Smooth muscle cell (in vitro differentiated cells): ENCODE measurements around the gene STYK1. TPM values are rescaled to one million over a fixed set of nuclear protein-coding genes. Genes with fewer than 3 reads are reported as not detected.
A peak's percentile ranks its signal among the peaks of the same experiment; 100 is the strongest.
"Not testable (repeated sequence)": the region's sequence is repeated elsewhere in the genome, so short reads cannot be mapped to it uniquely, and the experiment has no call there.

Source experiments
- DNase-seq: peaks from one replicate; lab custom pipeline; 2025; ENCODE audit not compliant: unreplicated experiment; lab: John Stamatoyannopoulos, UW
- H2AFZ ChIP-seq: fragments of 200-600 bp; sonication (generic); 2 replicates; pipeline ENCODE4 v1.6.0; 2016; ENCODE audit warnings: antibody characterized with exemption, low read depth, mild to moderate bottlenecking
- H3F3A ChIP-seq: fragments of 200-600 bp; sonication (generic); 2 replicates; pipeline ENCODE4 v1.6.0; 2017; ENCODE audit warnings: antibody characterized with exemption, low read depth
- H3K27ac ChIP-seq: fragments of 200-600 bp; sonication (generic); 2 replicates; pipeline ENCODE4 v1.5.1; 2016; ENCODE audit warnings: low read depth, mild to moderate bottlenecking
- H3K27me3 ChIP-seq: fragments of 200-600 bp; sonication (generic); 2 replicates; pipeline ENCODE4 v1.6.1; 2016; ENCODE audit warnings: low read depth, mild to moderate bottlenecking
- H3K36me3 ChIP-seq: fragments of 200-600 bp; sonication (generic); 2 replicates; pipeline ENCODE4 v1.5.1; 2016; ENCODE audit warnings: low read depth
- H3K4me1 ChIP-seq: fragments of 200-600 bp; sonication (generic); 2 replicates; pipeline ENCODE4 v1.5.1; 2016; ENCODE audit warnings: low read depth
- H3K4me2 ChIP-seq: fragments of 200-600 bp; sonication (generic); 2 replicates; pipeline ENCODE4 v1.6.0; 2016; ENCODE audit warnings: mild to moderate bottlenecking
- H3K4me3 ChIP-seq: fragments of 200-600 bp; sonication (generic); 2 replicates; pipeline ENCODE4 v1.5.1; 2016; ENCODE audit warnings: mild to moderate bottlenecking
- H3K79me2 ChIP-seq: fragments of 200-600 bp; sonication (generic); 2 replicates; pipeline ENCODE4 v1.6.0; 2016; ENCODE audit warnings: low read depth, mild to moderate bottlenecking
- H3K9ac ChIP-seq: fragments of 200-600 bp; sonication (generic); 2 replicates; pipeline ENCODE4 v1.6.0; 2016; ENCODE audit warnings: low read depth
- H3K9me3 ChIP-seq: fragments of 200-600 bp; sonication (generic); replicated peaks from 2 replicates; pipeline ENCODE4 v1.5.1; 2016; ENCODE audit warnings: low read depth
- H4K20me1 ChIP-seq: fragments of 200-600 bp; sonication (generic); 2 replicates; pipeline ENCODE4 v1.6.0; 2016; ENCODE audit warnings: low read depth
- WGBS: methylation state at CpG from one replicate; pipeline ENCODE4 v1.1.7; 2016; ENCODE audit warnings: low lambda C conversion rate; 5-methylcytosine and 5-hydroxymethylcytosine counted together
- polyA plus RNA-seq: library from polyadenylated mRNA; unstranded; fragments of >200 nt; fragmentation: Nextera tagmentation; extraction: Ambion mirVana; gene quantifications from 2 replicates; pipeline ENCODE4 v1.2.1, GENCODE V29; 2016
- total RNA-seq: library from RNA; depleted of rRNA; stranded (reverse); fragments of >200 nt; gene quantifications from 2 replicates; pipeline ENCODE4 v1.2.3, GENCODE V29; 2014
- TF ChIP-seq, protein P1 (sequence below): fragments of 200-600 bp; sonication (generic); IDR thresholded peaks from 2 replicates; pipeline ENCODE4 v1.5.1; 2017; ENCODE audit warnings: borderline replicate concordance, mild to moderate bottlenecking, antibody characterized with exemption; ENCODE audit not compliant: insufficient read depth, poor library complexity, severe bottlenecking

The STYK1 gene
- total and polyA plus RNA-seq, 2 experiments from 2014 or later: 0.24 to 1.2 TPM

DNA sequence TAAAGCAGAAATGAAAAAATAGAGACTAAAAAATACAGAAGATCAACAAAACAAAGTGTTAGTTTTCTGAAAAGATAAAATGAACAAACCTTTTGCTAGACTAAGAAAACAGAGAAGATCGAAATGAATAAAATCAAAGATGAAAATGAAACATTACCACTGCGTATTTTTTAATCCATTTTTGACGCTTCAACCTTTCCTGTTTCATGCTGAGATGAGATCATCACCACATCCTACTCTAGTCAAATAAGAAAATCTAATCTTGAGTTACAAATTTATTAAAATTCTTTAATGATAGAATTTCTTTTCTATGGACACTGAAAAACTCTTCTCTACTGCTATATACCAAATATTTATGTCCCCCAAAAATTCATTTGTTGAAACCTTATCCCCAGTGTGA, 91.1 kb downstream of the STYK1 start:
- no peaks in the 10 kb centered on the region for H3K4me1 ChIP-seq
- H3F3A ChIP-seq: no peaks in the 10 kb centered on the region
- no peak overlapping the region for H3K4me2 ChIP-seq
- 100% methylated on average over 3 of the region's 3 CpGs for WGBS
- no peak overlapping the region for H3K27ac ChIP-seq
- TF ChIP-seq, protein P1, sequence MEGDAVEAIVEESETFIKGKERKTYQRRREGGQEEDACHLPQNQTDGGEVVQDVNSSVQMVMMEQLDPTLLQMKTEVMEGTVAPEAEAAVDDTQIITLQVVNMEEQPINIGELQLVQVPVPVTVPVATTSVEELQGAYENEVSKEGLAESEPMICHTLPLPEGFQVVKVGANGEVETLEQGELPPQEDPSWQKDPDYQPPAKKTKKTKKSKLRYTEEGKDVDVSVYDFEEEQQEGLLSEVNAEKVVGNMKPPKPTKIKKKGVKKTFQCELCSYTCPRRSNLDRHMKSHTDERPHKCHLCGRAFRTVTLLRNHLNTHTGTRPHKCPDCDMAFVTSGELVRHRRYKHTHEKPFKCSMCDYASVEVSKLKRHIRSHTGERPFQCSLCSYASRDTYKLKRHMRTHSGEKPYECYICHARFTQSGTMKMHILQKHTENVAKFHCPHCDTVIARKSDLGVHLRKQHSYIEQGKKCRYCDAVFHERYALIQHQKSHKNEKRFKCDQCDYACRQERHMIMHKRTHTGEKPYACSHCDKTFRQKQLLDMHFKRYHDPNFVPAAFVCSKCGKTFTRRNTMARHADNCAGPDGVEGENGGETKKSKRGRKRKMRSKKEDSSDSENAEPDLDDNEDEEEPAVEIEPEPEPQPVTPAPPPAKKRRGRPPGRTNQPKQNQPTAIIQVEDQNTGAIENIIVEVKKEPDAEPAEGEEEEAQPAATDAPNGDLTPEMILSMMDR: no peak
- no peaks in the 10 kb centered on the region for H3K79me2 ChIP-seq
- H3K36me3 ChIP-seq: no peaks in the 10 kb centered on the region
- H2AFZ ChIP-seq: no peak overlapping the region
- no peaks in the 10 kb centered on the region for H3K9me3 ChIP-seq
- DNase-seq: no peak
- no peaks in the 10 kb centered on the region for H4K20me1 ChIP-seq
- no peaks in the 10 kb centered on the region for H3K27me3 ChIP-seq
- H3K4me3 ChIP-seq: no peak overlapping the region
- no peak overlapping the region for H3K9ac ChIP-seq

DNA sequence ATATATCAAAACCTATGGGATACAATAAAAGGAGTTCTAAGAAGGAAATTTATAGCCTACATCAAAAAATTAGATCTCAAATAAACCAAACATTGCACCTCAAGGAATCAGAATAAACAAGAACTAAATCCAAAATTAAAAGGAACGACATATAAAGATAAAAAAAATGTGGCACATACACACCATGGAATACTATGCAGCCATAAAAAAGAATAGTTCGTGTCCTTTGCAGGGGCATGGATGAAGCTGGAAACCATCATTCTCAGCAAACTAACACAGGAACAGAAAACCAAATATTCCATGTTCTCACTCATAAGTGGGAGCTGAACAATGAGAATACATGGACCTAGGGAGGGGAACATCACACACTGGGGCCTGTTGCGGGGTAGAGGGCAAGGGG, 91.7 kb downstream of the STYK1 start:
- H3K27ac ChIP-seq, H3K27me3 ChIP-seq, H3K4me2 ChIP-seq, H3K9ac ChIP-seq, H3K4me3 ChIP-seq, H2AFZ ChIP-seq, H3K79me2 ChIP-seq, DNase-seq, H3K4me1 ChIP-seq, H3F3A ChIP-seq, H3K36me3 ChIP-seq, H3K9me3 ChIP-seq, H4K20me1 ChIP-seq: not testable (repeated sequence)
- 81% methylated on average over 3 of the region's 3 CpGs for WGBS

GRCh38 chr12:10574307-10574706, 99.5 kb downstream of the STYK1 start:
- H3K4me1 ChIP-seq: no peaks in the 10 kb centered on the region
- H4K20me1 ChIP-seq: no peaks in the 10 kb centered on the region
- no peaks in the 10 kb centered on the region for H3K36me3 ChIP-seq
- no peak overlapping the region for H3K9ac ChIP-seq
- no peak overlapping the region for H3K4me2 ChIP-seq
- no peaks in the 10 kb centered on the region for H3F3A ChIP-seq
- H3K4me3 ChIP-seq: no peak overlapping the region
- no peak overlapping the region for H3K27ac ChIP-seq
- WGBS: 98% methylated on average over 2 of the region's 2 CpGs
- no peak overlapping the region for H2AFZ ChIP-seq
- H3K9me3 ChIP-seq: no peaks in the 10 kb centered on the region
- TF ChIP-seq, protein P1: no peak
- H3K79me2 ChIP-seq: no peaks in the 10 kb centered on the region
- no peaks in the 10 kb centered on the region for H3K27me3 ChIP-seq
- no peak for DNase-seq

DNA sequence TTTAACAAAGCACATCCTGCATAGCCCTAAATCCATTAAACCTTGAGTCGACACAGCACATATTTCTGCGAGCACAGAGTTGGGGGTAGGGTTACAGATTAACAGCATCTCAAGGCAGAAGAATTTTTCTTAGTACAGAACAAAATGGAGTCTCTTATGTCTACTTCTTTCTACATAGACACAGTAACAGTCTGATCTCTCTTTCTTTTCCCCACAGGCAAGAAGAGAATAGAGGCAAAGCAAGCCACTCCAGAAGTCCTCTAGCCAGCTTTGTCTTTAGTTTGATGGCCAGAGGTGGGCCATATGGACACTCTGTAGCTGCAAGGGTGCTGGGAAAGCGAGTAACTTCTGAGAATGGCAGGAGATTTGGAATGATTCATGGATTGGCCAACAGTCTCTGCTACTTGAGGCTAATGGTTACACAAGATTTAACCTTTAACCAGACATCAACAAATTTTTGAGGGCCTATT, 101.8 kb downstream of the STYK1 start:
- H3K27me3 ChIP-seq, H3K79me2 ChIP-seq, H2AFZ ChIP-seq, H3K4me3 ChIP-seq, H3K4me1 ChIP-seq, H3K9ac ChIP-seq, DNase-seq, H3K9me3 ChIP-seq, H3K36me3 ChIP-seq, H4K20me1 ChIP-seq, H3F3A ChIP-seq: not testable (repeated sequence)
- H3K27ac ChIP-seq: peak overlapping the region; percentile 31
- H3K4me2 ChIP-seq: peak overlapping the region; percentile 68
- WGBS: 23% methylated on average over 3 of the region's 3 CpGs

DNA sequence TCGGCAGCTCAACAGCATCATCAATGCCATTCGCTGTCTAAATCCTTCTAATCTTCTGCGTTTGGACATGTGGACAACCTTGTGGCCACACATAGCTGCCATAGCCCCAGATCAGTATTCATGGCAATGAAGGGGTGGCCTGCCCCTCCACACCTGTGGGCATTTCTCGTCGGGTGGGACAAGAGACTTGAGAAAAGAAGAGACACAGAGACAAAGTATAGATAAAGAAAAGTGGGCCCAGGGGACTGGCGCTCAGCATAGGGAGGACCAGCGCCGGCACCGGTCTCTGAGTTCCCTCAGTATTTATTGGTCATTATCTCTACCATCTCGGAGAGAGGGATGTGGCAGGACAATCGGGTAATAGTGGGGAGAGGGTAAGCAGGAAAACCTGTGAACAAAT, 102.7 kb downstream of the STYK1 start:
- no peaks in the 10 kb centered on the region for H3K27me3 ChIP-seq
- no peaks in the 10 kb centered on the region for H3K9me3 ChIP-seq
- H3K4me3 ChIP-seq: no peak overlapping the region
- H3K79me2 ChIP-seq: no peaks in the 10 kb centered on the region
- H3K36me3 ChIP-seq: no peaks in the 10 kb centered on the region
- no peak overlapping the region for H3K27ac ChIP-seq
- 75% methylated on average over 11 of the region's 11 CpGs for WGBS
- TF ChIP-seq, protein P1: no peak
- no peaks in the 10 kb centered on the region for H3K4me1 ChIP-seq
- no peaks in the 10 kb centered on the region for H4K20me1 ChIP-seq
- no peaks in the 10 kb centered on the region for H3F3A ChIP-seq
- no peak for DNase-seq
- no peak overlapping the region for H3K9ac ChIP-seq
- no peak overlapping the region for H2AFZ ChIP-seq
- H3K4me2 ChIP-seq: no peak overlapping the region
